ENCODE results near the gene PTX4.
A peak's percentile ranks its signal among the peaks of the same experiment; 100 is the strongest.

The PTX4 gene

GRCh38 chr16:1466054-1466453 is 22.7 kb downstream of the PTX4 start:
- DNase-seq (ENCODE audit: low spot score in 2 of 2), result no peak
- Mint-ChIP-seq H3K27me3 (no peaks in the 10 kb centered on the region), H3K36me3 (ENCODE audit: insufficient read depth) (peaks cover 2% of the 10 kb centered on the region), H3K4me1 (peaks cover 20% of the 10 kb centered on the region), H3K9me3 (no peaks in the 10 kb centered on the region), H3K4me3 (no peak overlapping the region), H3K27ac (ENCODE audit: low read depth) (no peak overlapping the region)
- ATAC-seq (replicated peaks; ENCODE audit: extremely low read depth, poor library complexity, severe bottlenecking), result no peak

- DNase-seq (ENCODE audit: low spot score in 2 of 2) (no peak), ATAC-seq (replicated peaks; ENCODE audit: extremely low read depth, poor library complexity, severe bottlenecking) (no peak)
- Mint-ChIP-seq H3K27me3 (no peaks in the 10 kb centered on the region), H3K36me3 (ENCODE audit: insufficient read depth) (peaks cover 2% of the 10 kb centered on the region), H3K9me3 (no peaks in the 10 kb centered on the region), H3K4me3 (no peak overlapping the region), H3K4me1 (peaks cover 20% of the 10 kb centered on the region), H3K27ac (ENCODE audit: low read depth) (no peak overlapping the region)
Observed at GRCh38 chr16:1465567-1465915, 23.2 kb downstream of the PTX4 start.

DNA sequence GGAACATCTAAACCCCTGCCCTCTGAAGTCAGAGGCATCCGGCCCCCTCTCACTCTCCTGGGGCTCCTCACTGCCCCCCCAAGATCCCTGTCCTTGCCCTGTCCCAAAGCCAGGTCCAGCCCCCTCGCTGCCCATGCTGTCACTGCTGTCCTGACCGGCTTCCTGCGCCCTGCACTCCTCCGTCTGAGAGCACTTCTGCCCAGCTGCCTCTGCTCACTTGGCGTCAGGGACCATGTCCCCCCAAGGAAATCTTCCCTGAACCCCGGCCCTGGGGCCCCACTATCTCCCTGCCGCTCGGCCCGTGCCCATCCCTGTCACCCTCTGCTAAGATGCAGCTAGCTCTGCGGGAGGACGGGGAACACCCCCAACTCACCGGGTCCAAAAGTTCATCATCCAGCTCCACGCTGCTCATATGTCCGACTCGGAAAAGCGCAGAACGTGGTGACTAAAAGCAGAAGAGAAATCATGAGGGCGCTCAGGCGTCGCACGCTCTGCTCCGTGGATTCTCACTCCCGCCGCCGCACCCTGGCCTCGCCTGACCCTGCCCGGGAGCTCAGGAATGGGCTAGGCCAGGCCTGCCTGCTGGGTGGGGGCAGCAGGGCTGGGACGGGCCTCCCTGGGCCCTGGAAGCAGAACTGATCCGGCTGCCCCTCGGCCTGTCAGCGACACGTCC is 23.7 kb downstream of the PTX4 start:
- Mint-ChIP-seq H3K4me1 (peaks cover 15% of the 10 kb centered on the region), H3K4me3 (no peak overlapping the region), H3K36me3 (ENCODE audit: insufficient read depth) (peaks cover 3% of the 10 kb centered on the region), H3K27me3 (no peaks in the 10 kb centered on the region), H3K9me3 (no peaks in the 10 kb centered on the region), H3K27ac (ENCODE audit: low read depth) (no peak overlapping the region)
- ATAC-seq (replicated peaks; ENCODE audit: extremely low read depth, poor library complexity, severe bottlenecking) (no peak), DNase-seq (ENCODE audit: low spot score in 2 of 2) (no peak)

GRCh38 chr16:1464196-1464893 is 24.4 kb downstream of the PTX4 start:
- Mint-ChIP-seq H3K4me1 (peaks cover 10% of the 10 kb centered on the region), H3K36me3 (ENCODE audit: insufficient read depth) (peaks cover 5% of the 10 kb centered on the region), H3K27ac (ENCODE audit: low read depth) (no peak overlapping the region), H3K9me3 (no peaks in the 10 kb centered on the region), H3K4me3 (no peak overlapping the region), H3K27me3 (no peaks in the 10 kb centered on the region)
- ATAC-seq (replicated peaks; ENCODE audit: extremely low read depth, poor library complexity, severe bottlenecking) (no peak), DNase-seq (ENCODE audit: low spot score in 2 of 2) (no peak)

DNA sequence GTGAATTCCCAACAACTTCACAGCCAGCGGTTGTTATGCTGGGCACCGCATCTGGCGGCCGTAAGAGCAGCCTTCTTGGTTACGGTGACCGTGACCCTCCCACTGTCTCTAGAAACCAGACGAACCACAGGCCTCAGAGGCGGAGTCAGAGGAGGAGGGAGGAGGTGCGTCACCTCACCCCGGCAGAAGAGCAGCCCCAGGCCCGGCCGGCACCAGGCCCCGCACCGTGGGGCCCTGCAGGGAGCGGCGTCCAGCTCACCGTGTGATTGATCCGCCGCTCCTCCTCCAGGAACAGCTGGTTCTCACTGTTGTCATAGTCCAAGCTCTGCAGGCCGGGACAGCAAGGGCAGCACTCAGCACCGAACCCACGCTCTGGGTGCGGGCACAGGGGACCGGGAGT is 27.6 kb downstream of the PTX4 start:
- Mint-ChIP-seq H3K9me3 (no peaks in the 10 kb centered on the region), H3K4me3 (no peak overlapping the region), H3K36me3 (ENCODE audit: insufficient read depth) (peaks cover 9% of the 10 kb centered on the region), H3K27ac (ENCODE audit: low read depth) (no peak overlapping the region), H3K4me1 (no peaks in the 10 kb centered on the region), H3K27me3 (no peaks in the 10 kb centered on the region)
- ATAC-seq (replicated peaks; ENCODE audit: extremely low read depth, poor library complexity, severe bottlenecking) (no peak), DNase-seq (ENCODE audit: low spot score in 2 of 2) (no peak)

DNA sequence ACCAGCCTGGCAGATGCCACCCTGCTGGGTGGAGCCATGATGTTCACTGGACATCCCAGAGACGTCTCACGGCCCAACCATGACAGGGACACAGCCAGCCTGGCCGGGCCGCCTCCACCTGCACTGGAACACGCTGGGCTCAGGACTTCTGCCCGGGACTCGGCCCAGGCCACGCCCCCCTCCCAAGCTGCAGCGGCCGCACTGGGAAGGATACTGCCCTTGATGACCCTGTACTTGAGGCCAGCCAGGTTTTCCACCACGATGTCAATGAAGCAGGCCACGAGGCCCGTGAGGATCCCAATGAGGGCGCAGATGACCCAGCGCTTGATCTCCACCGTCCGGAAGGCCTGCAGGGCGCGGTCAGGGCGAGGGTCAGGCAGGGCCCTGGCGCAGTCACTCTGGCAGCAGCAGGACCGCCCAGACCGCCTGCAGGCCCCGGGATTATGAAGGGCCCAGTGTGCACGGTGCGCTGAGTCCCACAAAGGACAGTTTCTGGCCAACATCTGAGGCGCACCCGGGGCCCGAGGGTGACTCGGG is 28.1 kb downstream of the PTX4 start:
- DNase-seq (ENCODE audit: low spot score in 2 of 2) (no peak), ATAC-seq (replicated peaks; ENCODE audit: extremely low read depth, poor library complexity, severe bottlenecking) (no peak)
- Mint-ChIP-seq H3K4me1 (no peaks in the 10 kb centered on the region), H3K27me3 (no peaks in the 10 kb centered on the region), H3K27ac (ENCODE audit: low read depth) (no peak overlapping the region), H3K4me3 (no peak overlapping the region), H3K9me3 (no peaks in the 10 kb centered on the region), H3K36me3 (ENCODE audit: insufficient read depth) (peaks cover 9% of the 10 kb centered on the region)

DNA sequence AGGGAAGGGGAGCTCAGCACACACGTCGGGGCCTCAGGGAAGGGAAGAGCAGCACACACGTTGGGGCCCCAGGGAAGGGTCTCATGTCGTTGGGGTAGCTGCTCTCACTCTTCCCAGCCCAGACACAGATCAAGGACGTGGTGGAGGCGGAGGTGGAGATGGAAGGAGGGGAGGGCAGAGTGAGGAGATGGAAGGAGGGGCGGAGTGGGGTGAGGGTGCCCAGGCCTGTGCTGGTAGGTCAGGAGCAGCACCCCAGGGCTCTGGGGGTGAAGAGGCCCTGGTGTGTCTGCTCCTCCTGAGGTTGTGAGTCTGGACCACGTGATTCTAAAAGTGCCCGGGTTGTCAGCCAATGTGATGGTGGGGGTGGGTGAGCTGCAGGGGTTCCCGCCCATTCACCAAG is 28.8 kb downstream of the PTX4 start:
- DNase-seq (ENCODE audit: low spot score in 2 of 2) (no peak), ATAC-seq (replicated peaks; ENCODE audit: extremely low read depth, poor library complexity, severe bottlenecking) (no peak)
- no peaks in the 10 kb centered on the region for H3K4me1 Mint-ChIP-seq
- H3K9me3 Mint-ChIP-seq, result no peaks in the 10 kb centered on the region
- peaks cover 7% of the 10 kb centered on the region for H3K36me3 Mint-ChIP-seq (ENCODE audit: insufficient read depth)
- no peaks in the 10 kb centered on the region for H3K27me3 Mint-ChIP-seq
- no peak overlapping the region for H3K27ac Mint-ChIP-seq (ENCODE audit: low read depth)
- no peak overlapping the region for H3K4me3 Mint-ChIP-seq

DNA sequence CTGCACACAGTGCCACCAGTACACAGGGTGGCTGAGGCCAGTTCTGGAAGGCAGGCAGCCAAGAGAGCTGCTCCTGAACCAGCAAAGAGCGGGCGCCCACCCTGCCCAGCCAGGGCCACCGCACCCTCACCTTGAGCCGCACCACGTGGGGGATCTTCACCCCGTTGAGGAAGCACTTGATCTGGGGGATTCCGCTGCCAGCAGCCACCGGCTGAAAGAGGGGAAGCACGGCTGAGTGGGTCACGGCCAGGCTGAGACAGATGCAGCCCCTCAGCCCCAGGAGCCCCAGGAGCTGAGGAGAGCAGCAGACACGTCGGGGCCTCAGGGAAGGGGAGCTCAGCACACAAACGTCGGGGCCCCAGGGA is 29.8 kb downstream of the PTX4 start:
- peaks cover 7% of the 10 kb centered on the region for H3K36me3 Mint-ChIP-seq (ENCODE audit: insufficient read depth)
- H3K9me3 Mint-ChIP-seq, result no peaks in the 10 kb centered on the region
- no peaks in the 10 kb centered on the region for H3K27me3 Mint-ChIP-seq
- H3K4me3 Mint-ChIP-seq, result no peak overlapping the region
- no peak for DNase-seq (ENCODE audit: low spot score in 2 of 2)
- peak; percentile 24 for ATAC-seq (replicated peaks; ENCODE audit: extremely low read depth, poor library complexity, severe bottlenecking)
- H3K27ac Mint-ChIP-seq (ENCODE audit: low read depth), result peak overlapping the region; percentile 81
- no peaks in the 10 kb centered on the region for H3K4me1 Mint-ChIP-seq

GRCh38 chr16:1458336-1458976 is 30.3 kb downstream of the PTX4 start:
- H3K27ac Mint-ChIP-seq (ENCODE audit: low read depth), result peak overlapping the region; percentile 81
- ATAC-seq (replicated peaks; ENCODE audit: extremely low read depth, poor library complexity, severe bottlenecking) (no peak), DNase-seq (ENCODE audit: low spot score in 2 of 2) (no peak)
- no peak overlapping the region for H3K4me3 Mint-ChIP-seq
- no peaks in the 10 kb centered on the region for H3K9me3 Mint-ChIP-seq
- H3K27me3 Mint-ChIP-seq, result no peaks in the 10 kb centered on the region
- no peaks in the 10 kb centered on the region for H3K4me1 Mint-ChIP-seq
- peaks cover 10% of the 10 kb centered on the region for H3K36me3 Mint-ChIP-seq (ENCODE audit: insufficient read depth)

DNA sequence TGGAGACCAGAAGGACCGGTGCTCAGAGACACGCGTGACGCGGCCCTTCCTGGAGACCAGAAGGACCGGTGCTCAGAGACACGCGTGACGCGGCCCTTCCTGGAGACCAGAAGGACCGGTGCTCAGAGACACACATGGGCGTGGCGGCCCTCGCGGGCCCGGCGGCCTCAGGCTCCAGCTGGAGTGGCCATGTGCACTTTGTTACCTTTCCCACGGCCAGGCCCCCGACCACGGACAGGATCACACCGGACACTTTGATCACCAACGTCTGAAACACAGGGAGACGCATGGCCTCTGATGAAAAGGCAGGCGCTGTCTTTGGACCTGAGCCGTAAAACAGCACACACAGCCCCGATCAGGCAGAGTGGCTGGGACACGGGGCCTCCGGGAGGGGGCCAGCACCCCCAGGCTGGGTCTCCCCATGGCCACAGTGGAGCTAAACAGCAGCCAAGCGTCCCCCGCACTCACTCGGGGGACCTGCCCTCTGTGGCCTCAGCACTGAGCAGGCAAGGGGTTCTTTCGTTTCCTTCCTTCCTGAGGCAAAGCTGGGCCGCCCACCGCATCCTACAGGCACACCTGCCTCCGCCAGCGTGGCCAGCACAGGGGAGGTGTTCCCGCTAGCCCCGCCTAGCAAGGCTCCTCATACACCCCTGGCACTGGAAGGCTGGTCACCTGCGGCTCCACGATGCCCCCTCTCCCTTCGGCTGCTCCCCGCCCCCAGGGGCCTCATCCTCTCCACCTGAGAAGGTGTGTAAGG is 31.1 kb downstream of the PTX4 start:
- DNase-seq (ENCODE audit: low spot score in 2 of 2), result no peak
- Mint-ChIP-seq H3K4me3 (no peak overlapping the region), H3K27ac (ENCODE audit: low read depth) (no peak overlapping the region), H3K4me1 (no peaks in the 10 kb centered on the region), H3K36me3 (ENCODE audit: insufficient read depth) (peaks cover 12% of the 10 kb centered on the region), H3K27me3 (no peaks in the 10 kb centered on the region), H3K9me3 (no peaks in the 10 kb centered on the region)
- ATAC-seq (replicated peaks; ENCODE audit: extremely low read depth, poor library complexity, severe bottlenecking), result no peak

DNA sequence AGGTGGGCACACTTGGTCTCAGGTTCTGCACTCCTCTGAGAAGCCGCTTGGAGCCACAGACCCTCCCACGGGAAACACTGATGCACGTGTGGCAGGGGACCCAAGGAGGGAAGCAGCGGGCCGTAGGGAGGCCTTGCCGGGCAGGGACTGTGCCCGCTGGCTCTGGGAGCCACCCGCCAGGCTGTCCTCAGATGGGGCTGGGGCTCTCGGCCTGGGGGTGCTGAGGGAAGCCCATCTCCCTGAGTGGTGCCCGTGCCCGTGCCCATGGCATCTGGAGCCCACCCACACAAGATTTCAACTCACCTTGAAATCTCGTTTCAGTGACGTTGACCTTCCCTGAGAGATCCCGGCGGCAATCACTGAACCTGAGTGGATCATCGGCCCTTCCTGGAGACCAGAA is 31.8 kb downstream of the PTX4 start:
- Mint-ChIP-seq H3K27me3 (no peaks in the 10 kb centered on the region), H3K4me1 (no peaks in the 10 kb centered on the region), H3K36me3 (ENCODE audit: insufficient read depth) (peaks cover 15% of the 10 kb centered on the region), H3K27ac (ENCODE audit: low read depth) (no peak overlapping the region), H3K9me3 (no peaks in the 10 kb centered on the region), H3K4me3 (no peak overlapping the region)
- ATAC-seq (replicated peaks; ENCODE audit: extremely low read depth, poor library complexity, severe bottlenecking), result no peak
- DNase-seq (ENCODE audit: low spot score in 2 of 2), result no peak

DNA sequence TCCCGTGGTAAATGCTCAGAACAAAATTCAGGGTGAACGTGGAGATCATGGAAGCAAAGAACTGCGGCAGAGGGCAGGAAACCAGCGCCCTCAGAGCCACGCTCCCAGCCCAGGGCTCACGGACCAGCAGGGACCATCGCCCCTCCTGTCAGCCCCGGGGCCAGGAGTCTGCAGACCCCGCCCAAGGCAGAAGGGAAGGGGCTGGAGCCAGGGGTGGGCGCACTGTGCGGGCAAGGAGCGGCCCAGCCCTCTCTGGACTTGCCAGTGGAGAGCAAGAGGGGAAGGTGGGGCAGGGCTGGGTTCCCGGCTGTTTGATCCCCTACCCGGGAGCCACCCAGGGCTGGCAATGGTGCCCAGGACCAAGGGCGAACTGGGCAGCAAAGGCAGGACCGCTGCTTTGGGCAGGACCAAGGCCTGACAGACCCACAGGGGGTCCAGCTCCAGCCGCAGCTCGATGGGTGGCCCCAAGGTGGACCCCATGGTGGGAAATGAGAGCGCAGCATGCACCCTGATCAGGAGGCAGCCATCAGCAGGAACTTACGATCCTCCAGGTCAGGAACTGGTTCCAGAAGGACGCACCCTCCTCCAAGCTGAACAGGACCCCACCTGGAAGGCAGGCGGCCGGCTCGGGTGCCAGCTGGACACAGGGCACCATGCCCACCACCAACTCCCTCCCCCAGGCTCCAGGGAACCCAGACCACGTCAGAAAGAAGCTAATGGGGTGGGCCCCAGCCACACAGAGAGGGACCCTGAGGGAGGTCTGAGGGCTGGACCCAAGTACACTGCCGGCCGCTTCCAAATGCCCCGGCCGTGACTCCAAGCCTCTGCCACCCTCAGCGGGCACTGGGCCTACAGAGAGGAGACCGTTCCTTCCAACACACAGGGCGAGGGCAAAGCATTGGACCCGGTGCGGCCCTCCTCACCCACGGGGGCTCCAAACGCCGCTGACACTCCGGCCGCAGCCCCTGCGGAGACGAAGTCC is 33.3 kb downstream of the PTX4 start:
- no peak overlapping the region for H3K4me3 Mint-ChIP-seq
- no peak for DNase-seq (ENCODE audit: low spot score in 2 of 2)
- no peaks in the 10 kb centered on the region for H3K4me1 Mint-ChIP-seq
- no peaks in the 10 kb centered on the region for H3K27me3 Mint-ChIP-seq
- ATAC-seq (replicated peaks; ENCODE audit: extremely low read depth, poor library complexity, severe bottlenecking), result no peak
- H3K36me3 Mint-ChIP-seq (ENCODE audit: insufficient read depth), result peaks cover 16% of the 10 kb centered on the region
- no peak overlapping the region for H3K27ac Mint-ChIP-seq (ENCODE audit: low read depth)
- H3K9me3 Mint-ChIP-seq, result no peaks in the 10 kb centered on the region

Measured in central memory CD8-positive, alpha-beta T cell (primary cell).